Measurements from ENCODE around the gene BRK1. TPM values are rescaled to one million over a fixed set of nuclear protein-coding genes. Genes with fewer than 3 reads are reported as not detected.

BRK1 gene
- total and polyA plus RNA-seq, 2 donors (not counting 1 experiment from before 2014, with no cell fraction given) = 55.0 to 86.3 TPM

- Histone ChIP-seq H3K36me3 (replicated peaks in 1 of 2; ENCODE audit: control extremely low read depth in 1 of 2, control insufficient read depth in 1 of 2, extremely low read depth in 1 of 2, insufficient read depth in 2 of 2, low read length in 1 of 2) (peaks cover 8 to 34% of the 10 kb centered on the region in 2 experiments), H3K27me3 (replicated peaks in 1 of 4; ENCODE audit: control extremely low read depth in 1 of 4, control insufficient read depth in 3 of 4, insufficient read depth in 4 of 4, low read length in 3 of 4) (no peaks in the 10 kb centered on the region), H2AFZ (ENCODE audit: insufficient read depth, low read depth, low read length, poor library complexity, severe bottlenecking) (no peak overlapping the region), H3K4me3 (ENCODE audit: control extremely low read depth in 1 of 5, extremely low read depth in 1 of 5, insufficient read depth in 1 of 5, low read depth in 2 of 5, low read length in 4 of 5) (peak overlapping the region in 2 of 5 experiments; percentile 3 to 19), H3K4me1 (ENCODE audit: control insufficient read depth in 2 of 2, insufficient read depth in 2 of 2, low read length in 2 of 2) (peaks cover 35 to 61% of the 10 kb centered on the region in 2 donors), H4K20me1 (ENCODE audit: control insufficient read depth, insufficient read depth, low read length, poor library complexity, severe bottlenecking) (peaks cover 53% of the 10 kb centered on the region), H3K79me2 (ENCODE audit: control insufficient read depth, insufficient read depth, low read length) (peaks cover 86% of the 10 kb centered on the region), H3K4me2 (replicated peaks; ENCODE audit: low read depth, low read length, poor library complexity, severe bottlenecking) (peak overlapping the region; percentile 58), H3K9ac (ENCODE audit: low read length) (peak overlapping the region; percentile 17), H3K27ac (ENCODE audit: low read length in 2 of 2) (peak overlapping the region; percentile 67 to 71), H3K9me3 (ENCODE audit: control extremely low read depth in 1 of 3, control insufficient read depth in 2 of 3, insufficient read depth in 1 of 3, low read length in 2 of 3) (peaks cover 0 to 3% (median 0%) of the 10 kb centered on the region in 3 donors)
- Mint-ChIP-seq H3K4me1 (peaks cover 45% of the 10 kb centered on the region), H3K27me3 (no peaks in the 10 kb centered on the region), H3K9me3 (ENCODE audit: insufficient read depth) (no peaks in the 10 kb centered on the region), H3K4me3 (peak overlapping the region; percentile 81), H3K27ac (peak overlapping the region; percentile 85)
- peak; percentile 52 for DNase-seq
- ChIA-PET POLR2A (no interaction called here), CTCF (interaction anchor here (0.9 to 1.5 kb wide), 2 partner anchors 52 to 77 kb away, joined by 3 to 4 read pairs; no protein-coding TSS in a partner anchor)
- TF ChIP-seq EZH2 (IDR thresholded peaks at IDR 0.05; ENCODE audit: borderline replicate concordance, insufficient read depth, low read depth, low read length, poor library complexity, severe bottlenecking) = no peak
- ATAC-seq (ENCODE audit: low read depth) = no peak
- WGBS (ENCODE audit: insufficient coverage) = 0% methylated on average over 1 of the region's 4 CpGs
- intact Hi-C loops (cut with micrococcal nuclease) = loop anchor here (1.0 to 2.0 kb wide), 2 partner anchors 19 to 353 kb away; partner anchors contain the start of genes IRAK2 and TADA3
Observed at GRCh38 chr3:10145685-10146084, 30.2 kb downstream of the BRK1 start.

GRCh38 chr3:10149226-10149625, 33.8 kb downstream of the BRK1 start:
- Mint-ChIP-seq H3K4me3 (peak overlapping the region; percentile 5), H3K27ac (peak overlapping the region; percentile 82), H3K4me1 (peaks cover 28% of the 10 kb centered on the region), H3K27me3 (no peaks in the 10 kb centered on the region), H3K9me3 (ENCODE audit: insufficient read depth) (no peaks in the 10 kb centered on the region)
- no peak overlapping the region for H3K9ac ChIP-seq (ENCODE audit: low read length)
- ATAC-seq (ENCODE audit: low read depth) = peak; percentile 67
- TF ChIP-seq EZH2 (IDR thresholded peaks at IDR 0.05; ENCODE audit: borderline replicate concordance, insufficient read depth, low read depth, low read length, poor library complexity, severe bottlenecking) (no peak), CTCF (IDR thresholded peaks at IDR 0.05) (no peak)
- ChIA-PET CTCF (interaction anchor here (1.0 to 1.4 kb wide), 4 partner anchors 65 to 113 kb away, joined by 3 to 7 read pairs (median 4); no protein-coding TSS in a partner anchor), POLR2A (interaction anchor here (0.7 to 1.1 kb wide), 2 partner anchors 84 to 96 kb away, joined by 3 to 4 read pairs; no protein-coding TSS in a partner anchor)
- peak overlapping the region; percentile 28 to 58 for H3K27ac ChIP-seq (ENCODE audit: low read length in 2 of 2)
- H2AFZ ChIP-seq (ENCODE audit: insufficient read depth, low read depth, low read length, poor library complexity, severe bottlenecking) = no peak overlapping the region
- H3K4me2 ChIP-seq (replicated peaks; ENCODE audit: low read depth, low read length, poor library complexity, severe bottlenecking) = no peak overlapping the region
- H3K4me1 ChIP-seq (ENCODE audit: control insufficient read depth in 2 of 2, insufficient read depth in 2 of 2, low read length in 2 of 2) = peaks cover 17 to 36% of the 10 kb centered on the region in 2 donors
- peaks cover 0 to 3% (median 0%) of the 10 kb centered on the region in 3 donors for H3K9me3 ChIP-seq (ENCODE audit: control extremely low read depth in 1 of 3, control insufficient read depth in 2 of 3, insufficient read depth in 1 of 3, low read length in 2 of 3)
- peaks cover 32% of the 10 kb centered on the region for H4K20me1 ChIP-seq (ENCODE audit: control insufficient read depth, insufficient read depth, low read length, poor library complexity, severe bottlenecking)
- H3K4me3 ChIP-seq (ENCODE audit: control extremely low read depth in 1 of 5, extremely low read depth in 1 of 5, insufficient read depth in 1 of 5, low read depth in 2 of 5, low read length in 4 of 5) = no peak overlapping the region
- peaks cover 8 to 56% of the 10 kb centered on the region in 2 experiments for H3K36me3 ChIP-seq (replicated peaks in 1 of 2; ENCODE audit: control extremely low read depth in 1 of 2, control insufficient read depth in 1 of 2, extremely low read depth in 1 of 2, insufficient read depth in 2 of 2, low read length in 1 of 2)
- no peaks in the 10 kb centered on the region for H3K27me3 ChIP-seq (replicated peaks in 1 of 4; ENCODE audit: control extremely low read depth in 1 of 4, control insufficient read depth in 3 of 4, insufficient read depth in 4 of 4, low read length in 3 of 4)
- WGBS (ENCODE audit: insufficient coverage) = 69% methylated on average over 7 of the region's 8 CpGs
- intact Hi-C loops (cut with micrococcal nuclease) = loop anchor here (2.0 kb wide), 1 partner anchor 76 kb away; no protein-coding TSS in a partner anchor
- peaks cover 74% of the 10 kb centered on the region for H3K79me2 ChIP-seq (ENCODE audit: control insufficient read depth, insufficient read depth, low read length)
- peak; percentile 62 for DNase-seq
